ENCODE results near the gene GULP1. TPM values are rescaled to one million over a fixed set of nuclear protein-coding genes. Genes with fewer than 3 reads are reported as not detected.
"Not testable (repeated sequence)": the region's sequence is repeated elsewhere in the genome, so short reads cannot be mapped to it uniquely, and the experiment has no call there.

The GULP1 gene
- polyA plus RNA-seq, 1 donor: 67.8 TPM

- no peak for DNase-seq
Observed at GRCh38 chr2:188527581-188527993, 235.9 kb downstream of the GULP1 start.

GRCh38 chr2:188529710-188530109 lies 238.0 kb downstream of the GULP1 start:
- DNase-seq: no peak

GRCh38 chr2:188534875-188535274 lies 243.2 kb downstream of the GULP1 start:
- DNase-seq: no peak

- DNase-seq: no peak
Observed at GRCh38 chr2:188551671-188552070, 260.0 kb downstream of the GULP1 start.

GRCh38 chr2:188557081-188557480 lies 265.4 kb downstream of the GULP1 start:
- DNase-seq: no peak

GRCh38 chr2:188559455-188559854 lies 267.8 kb downstream of the GULP1 start:
- not testable (repeated sequence) for DNase-seq

GRCh38 chr2:188561473-188561979 lies 269.9 kb downstream of the GULP1 start:
- DNase-seq: no peak

GRCh38 chr2:188569431-188570165 lies 277.9 kb downstream of the GULP1 start:
- DNase-seq: no peak

- DNase-seq: no peak
Observed at GRCh38 chr2:188570370-188570769, 278.7 kb downstream of the GULP1 start.

GRCh38 chr2:188571543-188572303 lies 280.0 kb downstream of the GULP1 start:
- no peak for DNase-seq

GRCh38 chr2:188572592-188572991 lies 280.9 kb downstream of the GULP1 start:
- DNase-seq: no peak

- no peak for DNase-seq
Observed at GRCh38 chr2:188573453-188573852, 281.8 kb downstream of the GULP1 start.

- no peak for DNase-seq
Observed at GRCh38 chr2:188576006-188576405, 284.3 kb downstream of the GULP1 start.

GRCh38 chr2:188576651-188577050 lies 285.0 kb downstream of the GULP1 start:
- no peak for DNase-seq

- DNase-seq: no peak
Observed at GRCh38 chr2:188577231-188577630, 285.6 kb downstream of the GULP1 start.

GRCh38 chr2:188580738-188581137 lies 289.1 kb downstream of the GULP1 start:
- DNase-seq: no peak

- no peak for DNase-seq
Observed at GRCh38 chr2:188582211-188582610, 290.5 kb downstream of the GULP1 start.

GRCh38 chr2:188588235-188588634 lies 296.6 kb downstream of the GULP1 start:
- DNase-seq: no peak

GRCh38 chr2:188596054-188596453 lies 304.4 kb downstream of the GULP1 start:
- DNase-seq: no peak

GRCh38 chr2:188598551-188598950 lies 306.9 kb downstream of the GULP1 start:
- peak; percentile 45 for DNase-seq

GRCh38 chr2:188599140-188599539 lies 307.5 kb downstream of the GULP1 start:
- DNase-seq: no peak

- DNase-seq: no peak
Observed at GRCh38 chr2:188600536-188601210, 309.0 kb downstream of the GULP1 start.

GRCh38 chr2:188601391-188601790 lies 309.7 kb downstream of the GULP1 start:
- DNase-seq: no peak

Data from left kidney (tissue), 2 donors.